Measurements from ENCODE around the gene NRBF2.

NRBF2 gene

DNA sequence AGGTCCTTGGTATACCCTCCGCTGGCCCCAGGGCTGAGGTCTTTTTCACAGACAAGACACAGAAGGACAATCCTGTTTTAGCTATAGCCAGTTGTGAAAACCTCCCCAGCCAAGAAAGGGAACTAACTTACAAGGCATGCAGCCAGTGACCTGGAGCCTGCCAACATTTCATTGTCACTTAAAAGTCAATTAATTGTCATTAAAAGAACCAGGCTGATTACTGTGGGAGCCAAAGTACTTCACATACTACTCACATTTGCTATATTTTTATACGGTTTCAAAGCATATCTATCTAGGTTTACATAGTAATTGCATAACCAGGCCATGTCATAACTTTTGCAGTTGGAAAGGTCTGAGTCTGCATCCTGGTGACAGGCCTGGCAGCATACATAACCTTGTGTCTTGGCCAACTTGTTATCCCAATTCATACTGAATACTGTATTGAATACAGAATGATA is 31.1 kb downstream of the NRBF2 start:
- DNase-seq (ENCODE audit: low spot score) = no peak

DNA sequence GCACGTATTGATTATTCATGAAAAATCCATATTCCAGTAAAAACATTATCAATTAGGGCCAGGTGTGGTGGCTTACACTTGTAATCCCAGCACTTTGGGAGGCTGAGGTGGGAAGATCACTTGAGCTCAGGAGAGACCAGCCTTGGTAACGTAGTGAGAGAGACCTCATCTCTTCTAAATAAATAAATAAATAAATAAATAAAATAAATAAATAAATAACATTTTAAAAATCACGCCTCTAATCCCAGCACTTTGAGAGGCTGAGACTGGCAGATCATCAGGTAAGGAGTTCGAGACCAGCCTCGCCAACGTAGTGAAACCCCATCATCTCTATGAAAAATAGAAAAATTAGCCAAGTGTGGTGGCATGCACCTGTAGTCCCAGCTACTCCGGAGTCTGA is 32.1 kb downstream of the NRBF2 start:
- DNase-seq (ENCODE audit: low spot score) = no peak

DNA sequence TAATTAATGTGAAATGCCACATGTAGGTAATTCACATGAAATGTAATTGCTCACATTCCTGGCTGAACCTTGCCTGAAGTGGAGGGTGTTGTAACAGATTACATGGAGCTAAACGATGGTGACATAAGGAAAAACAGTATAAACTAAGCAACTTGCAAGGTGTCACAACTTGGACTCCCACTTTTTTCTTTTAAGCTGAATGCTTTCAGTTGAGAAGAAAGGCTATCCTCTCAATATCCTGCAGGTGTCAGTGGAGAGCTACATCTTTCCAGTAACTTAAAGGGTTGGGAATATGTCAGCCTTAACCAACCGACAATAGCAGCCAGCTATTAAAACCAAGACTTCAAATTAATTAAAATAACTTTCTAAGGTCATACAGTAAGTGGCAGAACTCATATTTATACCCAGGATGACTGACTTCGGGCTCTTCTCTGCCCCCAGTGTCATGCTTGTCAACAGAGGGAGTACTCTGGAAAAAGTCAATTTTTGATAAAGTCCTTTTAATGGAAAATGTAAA is 33.7 kb downstream of the NRBF2 start:
- peak; percentile 81 for DNase-seq (ENCODE audit: low spot score)

DNA sequence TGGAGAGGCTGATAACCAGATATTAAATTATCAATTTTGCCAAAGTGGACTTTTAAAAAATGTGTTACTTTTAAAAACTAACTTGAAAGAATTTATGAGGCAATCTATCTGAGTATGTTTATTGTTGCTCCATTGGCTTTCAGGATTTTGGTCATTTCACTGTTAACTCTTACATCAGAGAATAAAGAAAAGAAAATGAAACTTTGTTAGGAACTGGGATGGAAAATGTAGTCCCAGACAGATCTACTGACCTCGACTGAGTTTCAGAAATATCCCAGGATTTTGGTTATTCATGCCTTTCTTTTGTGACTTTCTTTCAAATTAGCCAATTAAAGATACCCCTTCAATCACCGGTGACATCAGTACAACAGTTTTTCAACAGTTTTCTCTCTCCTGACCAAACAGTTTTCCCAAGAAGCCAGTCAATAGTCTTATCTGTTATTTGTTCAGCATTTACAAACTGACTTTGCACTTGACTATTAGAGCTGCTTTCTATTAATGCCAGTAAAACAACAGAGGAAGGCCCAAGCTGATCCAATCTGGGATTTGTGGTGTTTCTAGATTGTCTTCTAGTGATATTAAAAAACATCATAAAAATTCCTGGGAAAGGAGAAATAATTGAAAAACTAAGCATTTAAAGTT is 35.8 kb downstream of the NRBF2 start:
- DNase-seq (ENCODE audit: low spot score) = no peak

DNA sequence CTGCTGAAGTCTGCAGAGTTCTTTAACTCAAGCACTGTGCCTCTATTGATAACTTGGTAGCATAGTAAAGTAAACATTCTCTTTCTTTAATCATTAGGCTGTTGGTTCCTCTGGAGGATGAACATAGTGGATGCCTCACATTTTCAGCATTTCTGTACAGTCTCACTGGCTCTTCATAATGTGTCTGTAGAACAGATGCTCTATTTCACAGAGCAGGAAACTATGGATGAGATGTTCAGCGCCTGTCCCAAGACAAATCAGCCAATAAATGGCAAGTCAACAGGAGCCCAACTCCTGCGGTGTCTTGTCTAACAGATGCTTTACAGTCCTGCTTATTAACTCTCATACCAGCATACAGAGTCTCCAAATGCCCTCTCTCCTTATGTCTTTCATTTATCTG is 36.5 kb downstream of the NRBF2 start:
- DNase-seq (ENCODE audit: low spot score) = no peak

DNA sequence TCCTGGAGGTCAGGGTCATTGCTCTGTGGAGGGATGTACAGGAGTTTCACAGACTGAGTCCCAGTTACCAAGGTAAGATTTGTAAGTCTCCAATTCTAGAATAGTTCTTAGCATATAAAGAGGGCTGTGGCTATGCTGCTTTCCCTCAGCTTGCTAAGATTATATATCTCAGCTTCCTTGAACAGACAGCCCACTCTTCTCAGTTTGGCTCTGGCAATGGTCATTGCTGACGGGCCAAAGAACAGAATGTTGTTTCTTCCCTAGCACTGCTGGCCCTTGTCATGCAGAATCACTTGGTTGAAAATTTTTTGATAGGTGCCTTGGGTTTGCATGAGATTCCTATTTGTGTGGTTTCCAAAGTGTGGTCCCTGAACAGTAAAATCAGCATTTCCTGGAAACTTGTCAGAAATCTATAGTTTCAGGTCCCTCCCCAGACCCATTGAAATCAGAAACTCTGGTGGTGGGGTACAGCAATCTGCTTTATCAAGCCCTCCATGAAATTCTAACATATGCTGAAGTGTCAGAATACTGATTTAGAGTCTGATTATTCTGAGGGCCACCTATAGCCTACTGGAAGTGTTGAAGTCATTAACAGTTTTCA is 38.2 kb downstream of the NRBF2 start:
- DNase-seq (ENCODE audit: low spot score) = no peak

DNA sequence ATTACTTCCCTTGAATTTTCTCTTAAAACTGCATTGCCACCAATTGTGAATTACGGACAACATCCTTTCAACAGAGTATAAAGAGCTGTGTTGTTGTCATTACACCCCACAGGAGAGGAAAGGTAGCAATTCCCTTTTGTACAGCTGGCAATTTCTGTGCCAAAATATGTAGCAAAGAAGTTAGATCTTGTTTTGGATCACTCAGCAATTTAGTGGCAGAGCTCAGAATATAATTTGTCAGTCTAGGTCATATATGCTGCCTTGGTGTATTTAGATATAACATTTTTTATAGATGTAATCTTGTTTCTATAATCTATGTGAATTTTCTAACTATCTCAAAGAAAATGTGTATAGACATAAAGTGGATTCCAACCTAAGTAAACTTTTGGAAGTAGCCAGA is 38.8 kb downstream of the NRBF2 start:
- no peak for DNase-seq (ENCODE audit: low spot score)

DNA sequence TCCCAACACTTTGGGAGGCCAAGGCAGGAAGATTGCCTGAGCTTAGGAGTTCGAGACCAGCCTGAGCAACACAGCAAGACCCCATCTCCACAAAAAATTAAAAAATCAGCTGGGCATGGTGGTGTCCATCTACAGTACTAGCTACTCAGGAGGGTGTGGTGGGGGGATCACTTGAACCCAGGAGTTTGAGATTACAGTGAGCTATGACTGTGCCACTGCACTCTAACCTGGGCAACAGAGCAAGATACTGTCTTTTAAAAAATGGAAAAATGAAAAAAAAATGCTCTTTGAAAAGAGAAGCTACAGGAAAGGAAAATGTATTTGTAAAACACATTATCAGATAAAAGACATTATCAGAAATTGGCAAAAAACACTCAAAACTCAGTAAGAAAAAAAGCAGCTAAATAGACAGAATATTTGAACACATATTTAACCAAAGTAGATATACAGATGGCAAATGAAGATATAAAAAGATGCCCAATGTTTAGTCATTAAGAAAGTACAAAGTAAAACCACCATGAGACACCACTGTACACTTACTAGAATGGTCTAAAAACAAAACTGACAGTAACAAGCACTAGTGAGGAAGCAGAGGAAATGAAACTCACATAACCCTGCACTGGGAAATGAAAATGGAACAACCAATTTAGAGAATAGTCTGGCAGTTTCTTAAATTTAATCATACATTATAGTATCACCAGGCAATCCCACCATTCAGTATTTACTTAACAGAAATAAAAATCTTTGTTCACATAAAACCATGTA is 40.5 kb downstream of the NRBF2 start:
- no peak for DNase-seq (ENCODE audit: low spot score)

DNA sequence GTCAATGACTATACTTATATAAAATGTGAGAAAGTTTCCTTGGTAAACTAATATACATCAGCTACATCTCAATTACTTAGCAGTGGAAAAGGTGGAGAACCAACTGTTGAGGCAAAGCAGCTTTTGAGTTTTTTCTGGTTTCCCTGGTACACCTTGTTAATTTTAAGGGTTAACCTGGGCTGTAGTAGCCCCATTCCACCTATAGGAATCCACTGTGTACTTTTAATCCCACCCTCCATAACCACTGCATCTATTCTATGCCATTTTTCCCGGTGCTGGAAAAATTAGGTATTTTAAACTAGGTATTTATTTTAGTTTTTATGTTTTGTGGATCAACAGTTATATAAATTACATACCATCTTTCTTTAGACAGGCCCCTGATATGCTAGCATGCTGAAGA is 42.4 kb downstream of the NRBF2 start:
- no peak for DNase-seq (ENCODE audit: low spot score)

DNA sequence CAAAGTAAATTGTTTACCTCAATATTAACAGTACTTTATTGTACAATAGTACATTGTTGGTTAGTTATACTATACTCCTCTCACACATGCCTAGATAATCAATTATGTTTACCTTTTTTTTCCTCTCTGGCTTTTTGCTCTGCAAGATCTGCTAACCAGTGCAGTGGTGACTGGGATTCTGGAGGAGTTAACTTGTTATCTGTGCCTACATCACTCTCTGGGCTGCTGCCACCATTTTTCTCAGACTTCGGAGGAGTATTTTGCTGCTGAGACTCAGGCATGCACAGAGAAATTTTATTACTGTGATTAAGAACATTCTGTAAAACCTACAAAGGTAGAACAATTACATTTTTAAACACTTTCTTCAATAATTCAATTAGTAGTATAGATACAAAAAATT is 59.7 kb downstream of the NRBF2 start:
- no peak for DNase-seq (ENCODE audit: low spot score)

DNA sequence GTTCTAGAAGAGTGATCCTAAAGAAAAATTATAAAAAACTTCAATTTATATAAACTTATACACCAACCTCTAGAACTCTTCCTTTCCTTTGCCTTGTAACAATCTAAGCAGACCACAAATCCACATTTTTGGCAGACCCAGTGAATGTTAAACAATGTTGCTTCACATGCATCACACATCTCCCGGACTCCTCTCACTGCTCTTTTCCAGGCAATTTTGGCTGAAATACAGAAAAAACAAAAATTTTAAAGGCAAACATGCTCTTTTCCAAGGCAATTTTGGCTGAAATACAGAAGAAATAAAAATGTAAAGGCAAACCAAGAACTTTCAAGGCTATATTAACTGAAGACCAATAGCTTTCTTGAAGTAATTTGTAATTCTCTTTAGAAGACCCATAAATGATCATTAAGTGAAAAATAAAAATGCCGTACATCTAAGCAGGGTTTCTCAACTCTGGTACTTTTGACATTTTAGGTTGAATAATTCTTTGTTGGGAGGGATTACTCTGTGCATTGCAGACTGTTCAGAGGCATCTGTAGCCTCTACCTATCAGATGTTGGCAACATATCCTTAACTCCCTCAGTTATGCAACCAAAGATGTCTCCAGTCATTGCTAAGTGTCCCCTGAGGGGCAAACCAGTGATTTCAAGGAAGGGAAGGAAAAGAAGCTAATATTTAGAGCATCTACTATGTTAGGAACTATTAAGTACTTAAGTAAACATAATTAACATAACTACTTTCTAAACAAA is 64.4 kb downstream of the NRBF2 start:
- no peak for DNase-seq (ENCODE audit: low spot score)

DNA sequence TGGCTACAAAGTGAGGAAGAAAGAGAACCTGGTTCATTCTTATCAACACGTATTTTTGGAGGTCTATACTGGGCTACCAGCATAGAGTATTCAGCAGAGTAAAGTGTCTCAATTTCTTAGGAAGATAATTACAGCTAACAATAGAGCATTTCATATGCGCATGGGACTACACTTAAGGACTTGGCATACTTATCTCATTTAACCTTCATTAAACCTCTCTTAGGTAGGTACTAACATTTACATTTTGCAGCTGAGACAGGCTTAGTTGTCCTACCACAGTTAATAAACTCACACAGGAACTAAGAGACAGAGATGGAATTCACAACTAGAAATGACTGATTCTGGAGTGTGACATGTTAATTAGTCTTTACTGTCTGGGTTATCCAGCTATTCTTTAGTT is 66.6 kb downstream of the NRBF2 start:
- no peak for DNase-seq (ENCODE audit: low spot score)

DNA sequence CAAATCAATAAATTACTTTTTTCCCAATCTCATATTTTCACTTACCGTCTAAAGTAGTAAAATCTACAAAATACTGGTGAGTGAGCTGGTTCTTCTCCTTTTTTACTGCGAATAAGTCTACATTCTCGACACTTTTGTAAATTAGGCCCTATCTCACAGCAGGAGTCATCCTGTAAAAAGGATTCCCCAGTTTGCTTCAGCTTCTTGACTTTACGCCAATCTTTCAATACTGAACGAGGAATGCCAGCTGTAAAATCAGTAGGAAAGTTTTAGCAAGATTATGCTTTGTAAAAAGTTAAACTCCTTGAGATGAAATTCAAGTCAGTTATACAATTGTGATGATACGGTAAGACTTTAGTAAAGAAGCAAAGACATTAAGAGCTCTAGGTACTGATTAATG is 67.3 kb downstream of the NRBF2 start:
- DNase-seq (ENCODE audit: low spot score) = no peak

DNA sequence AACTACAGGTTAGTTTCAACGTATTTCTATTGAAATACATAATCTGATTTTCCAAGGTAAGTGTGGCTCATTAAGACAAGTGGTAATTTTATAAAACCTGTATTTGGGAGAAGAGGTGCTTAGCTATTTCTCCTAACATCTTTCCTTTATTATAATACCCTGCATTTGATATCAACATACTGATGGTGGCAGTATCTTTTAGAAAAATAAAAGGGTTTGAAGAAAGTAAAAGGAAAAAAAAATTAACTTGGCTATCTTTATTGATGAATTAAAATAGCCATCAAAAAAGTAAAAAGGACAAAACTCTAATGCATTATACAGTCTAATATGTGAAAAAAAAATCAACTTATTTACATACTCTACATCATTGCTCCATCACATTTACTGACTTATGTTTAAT is 68.0 kb downstream of the NRBF2 start:
- DNase-seq (ENCODE audit: low spot score) = no peak
